Hematopoietic multipotent progenitor cell (in vitro differentiated cells): Measurements from ENCODE around the gene EXT2. TPM values are rescaled to one million over a fixed set of nuclear protein-coding genes. Genes with fewer than 3 reads are reported as not detected.

Experiments
- DNase-seq, 3 donors: peaks; one replicate each; pipeline ENCODE4 v3.0.0-alpha.2; 2011 to 2015; ENCODE audit warnings: low read depth in 2 of 3, low spot score in 2 of 3
- total RNA-seq: library from RNA; depleted of rRNA; stranded (reverse); fragments of >200 nt; gene quantifications from one replicate; pipeline ENCODE4 v1.2.3, GENCODE V29; 2012

Gene EXT2
- total RNA-seq, 1 donor = 65.2 TPM

DNA sequence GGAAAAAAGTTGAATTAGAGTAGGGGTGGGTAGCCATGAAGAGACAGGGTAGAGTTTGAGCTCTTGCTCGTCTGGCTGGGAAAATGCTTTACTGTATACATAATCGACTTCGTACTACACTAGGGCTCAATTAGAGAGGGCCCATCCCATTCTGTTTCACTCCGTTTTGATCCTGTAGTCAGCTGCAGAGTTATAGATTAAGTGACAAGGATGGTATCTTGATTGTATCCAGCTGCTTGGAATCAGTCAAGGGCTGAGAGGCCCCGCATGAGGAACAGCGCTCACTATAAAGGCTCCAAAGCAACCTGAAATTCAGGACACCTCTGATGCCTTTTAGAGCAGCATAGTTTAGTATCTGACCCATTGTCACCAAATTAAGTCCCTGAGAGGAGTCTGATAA is 132.9 kb downstream of the EXT2 start:
- no peak for DNase-seq

DNA sequence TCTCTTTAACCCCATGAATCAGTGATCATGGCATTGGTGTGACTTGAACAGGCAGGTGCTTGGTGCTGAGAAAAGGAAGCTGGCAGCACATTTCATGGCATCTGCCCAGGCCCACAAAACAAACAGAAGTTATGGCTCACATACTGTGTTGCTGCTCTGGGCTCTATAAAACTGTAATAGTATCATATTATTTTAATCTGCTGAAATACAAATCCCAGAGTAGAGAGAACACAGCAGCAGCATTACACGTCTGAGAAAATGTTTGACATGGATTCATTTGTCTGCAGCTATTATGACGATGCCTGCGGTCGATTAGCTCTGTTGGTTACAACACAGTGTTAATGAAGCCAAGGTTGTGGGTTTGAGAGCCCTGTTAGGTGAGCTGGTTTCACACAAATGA is 133.6 kb downstream of the EXT2 start:
- no peak for DNase-seq

DNA sequence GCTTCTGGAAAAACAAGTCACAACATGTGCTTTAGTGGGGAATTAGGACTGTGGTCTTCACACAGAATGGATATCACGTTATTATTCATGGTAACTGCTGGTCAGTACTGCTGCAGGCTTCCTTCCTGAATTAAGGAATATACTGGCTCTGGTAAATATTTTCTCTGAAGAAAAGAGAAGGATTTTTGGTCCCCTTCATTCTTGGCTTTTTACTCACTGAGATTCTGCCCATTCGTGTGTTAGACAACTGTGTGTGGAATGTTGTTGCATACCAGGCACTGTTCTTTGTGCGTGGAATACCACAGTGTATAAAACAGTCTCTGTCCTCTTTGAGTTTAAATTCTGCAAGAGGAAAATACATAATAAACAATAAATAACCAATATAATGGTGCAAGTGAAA is 134.1 kb downstream of the EXT2 start:
- no peak for DNase-seq

DNA sequence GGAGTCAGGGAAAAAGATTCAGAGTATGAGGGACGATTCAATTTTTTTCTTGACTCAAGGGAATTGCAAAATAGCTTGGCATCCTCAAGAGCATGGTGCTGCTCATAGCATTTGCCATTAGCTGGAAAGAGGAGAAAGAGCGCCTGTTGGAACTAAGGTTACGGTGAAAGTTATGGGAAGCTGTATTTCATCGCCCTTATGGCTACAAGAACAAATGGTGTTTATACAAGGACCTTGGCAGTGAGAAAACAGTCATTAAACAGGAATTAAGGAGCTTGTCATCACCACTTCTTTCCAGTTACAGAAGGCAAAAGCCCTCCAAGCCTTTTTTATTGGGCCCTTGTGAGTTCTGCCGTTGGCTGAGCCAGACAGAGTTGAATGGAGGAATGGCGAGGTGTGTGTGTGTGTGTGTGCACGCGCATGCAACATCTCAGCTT is 140.3 kb downstream of the EXT2 start:
- no peak for DNase-seq

DNA sequence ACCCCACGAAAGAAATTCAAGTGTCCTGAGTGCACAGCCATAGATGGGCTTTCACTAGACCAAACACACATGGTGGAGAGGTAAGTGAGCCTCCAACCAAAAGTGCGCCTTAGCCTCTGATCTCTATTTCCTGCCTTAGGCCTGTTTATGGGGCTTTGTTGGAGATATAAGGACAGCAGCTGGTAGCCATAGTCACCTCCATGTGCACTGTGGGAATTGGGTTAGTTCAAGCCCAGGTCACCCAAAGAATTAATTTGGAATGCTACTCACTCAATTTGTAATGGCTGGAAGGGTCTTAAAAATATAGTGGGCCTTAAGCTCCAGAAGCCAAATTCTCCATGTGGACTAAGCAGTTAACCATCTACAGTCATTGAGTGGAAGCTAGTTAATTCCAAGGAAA is 140.8 kb downstream of the EXT2 start:
- DNase-seq = no peak

DNA sequence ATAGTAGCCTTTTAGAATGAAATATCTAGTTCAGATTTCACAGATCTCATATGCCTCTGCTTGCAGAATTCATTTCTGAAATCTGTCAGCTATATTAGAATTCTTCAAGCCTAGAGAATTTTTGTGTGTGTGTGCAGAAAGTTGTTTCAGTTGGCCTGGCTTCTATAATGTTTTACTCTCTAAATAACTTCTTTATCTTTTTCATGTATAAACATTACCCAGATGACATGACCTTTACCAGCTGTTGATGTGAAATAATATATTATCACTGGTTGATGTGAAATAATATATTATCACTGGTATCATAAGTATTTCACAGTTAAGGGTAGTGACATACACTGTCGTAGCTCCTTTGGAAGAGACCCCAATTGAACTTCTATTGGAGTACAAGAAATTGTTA is 141.7 kb downstream of the EXT2 start:
- DNase-seq = no peak

DNA sequence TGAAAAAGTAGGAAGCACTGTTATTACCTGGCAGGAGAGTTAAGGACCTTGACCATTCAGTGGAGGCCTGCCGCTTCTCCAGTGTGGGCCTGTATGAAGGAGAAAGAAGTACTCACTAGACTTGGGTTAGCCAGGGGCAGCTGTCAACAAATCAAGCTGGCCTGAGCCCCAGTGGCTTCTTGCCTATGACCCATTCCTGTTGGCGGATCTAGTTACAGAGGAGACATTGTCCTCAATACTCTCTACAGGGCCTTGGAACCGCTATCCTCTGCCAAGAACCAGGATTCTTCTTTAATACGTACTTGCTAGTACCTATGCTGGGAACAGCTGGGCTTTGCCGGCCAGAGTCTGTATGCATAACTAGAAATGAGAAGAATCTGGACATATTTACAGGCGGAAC is 146.4 kb downstream of the EXT2 start:
- no peak for DNase-seq

DNA sequence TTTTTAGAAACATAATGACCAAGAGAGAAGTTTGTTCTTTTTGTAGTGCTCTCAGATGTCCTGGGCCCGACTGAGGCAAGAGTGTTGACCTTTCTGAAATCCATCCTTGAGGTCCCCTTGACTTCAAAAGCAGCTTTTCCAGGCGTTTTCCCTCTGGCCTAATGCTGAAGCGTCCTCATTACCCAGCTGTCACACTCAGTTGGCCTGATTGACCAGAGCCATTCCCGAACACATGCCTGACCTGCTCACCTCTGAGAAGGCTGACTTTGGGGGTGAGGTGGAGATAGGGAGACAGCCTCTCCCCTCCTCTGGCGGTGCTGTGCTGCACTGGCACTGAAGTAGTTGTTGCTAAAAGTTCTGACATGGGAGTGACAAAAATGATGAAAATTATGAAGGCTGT is 147.6 kb downstream of the EXT2 start:
- no peak for DNase-seq

DNA sequence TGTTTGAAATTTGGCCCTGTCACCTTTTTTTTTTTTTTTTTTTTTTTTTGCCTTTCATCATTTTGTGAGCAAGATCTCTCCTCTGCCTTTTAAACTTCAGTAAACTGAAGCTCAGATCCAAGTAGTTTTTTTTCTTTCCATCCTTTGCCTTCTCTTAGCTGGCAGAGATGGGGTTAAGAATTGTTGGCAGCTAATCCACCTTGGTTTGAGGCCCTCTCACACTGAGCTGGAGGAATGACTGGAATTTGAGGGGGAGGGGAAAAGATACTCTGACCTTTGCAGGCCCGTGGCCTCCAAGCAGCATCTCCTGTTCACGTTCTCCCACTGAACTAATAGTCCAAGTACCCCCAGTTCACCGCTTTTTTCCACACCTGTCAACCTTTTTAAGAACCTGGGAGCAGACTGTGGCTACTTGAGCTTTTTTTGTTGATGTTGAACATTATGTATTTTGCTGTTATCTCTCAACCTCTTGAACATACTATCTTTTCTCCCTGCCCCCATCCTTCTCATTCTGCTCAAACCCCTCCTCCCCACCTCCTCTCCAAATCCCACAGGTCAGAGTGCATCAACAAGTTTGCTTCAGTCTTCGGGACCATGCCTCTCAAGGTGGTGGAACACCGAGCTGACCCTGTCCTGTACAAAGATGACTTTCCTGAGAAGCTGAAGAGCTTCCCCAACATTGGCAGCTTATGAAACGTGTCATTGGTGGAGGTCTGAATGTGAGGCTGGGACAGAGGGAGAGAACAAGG is 148.3 kb downstream of the EXT2 start:
- no peak for DNase-seq

DNA sequence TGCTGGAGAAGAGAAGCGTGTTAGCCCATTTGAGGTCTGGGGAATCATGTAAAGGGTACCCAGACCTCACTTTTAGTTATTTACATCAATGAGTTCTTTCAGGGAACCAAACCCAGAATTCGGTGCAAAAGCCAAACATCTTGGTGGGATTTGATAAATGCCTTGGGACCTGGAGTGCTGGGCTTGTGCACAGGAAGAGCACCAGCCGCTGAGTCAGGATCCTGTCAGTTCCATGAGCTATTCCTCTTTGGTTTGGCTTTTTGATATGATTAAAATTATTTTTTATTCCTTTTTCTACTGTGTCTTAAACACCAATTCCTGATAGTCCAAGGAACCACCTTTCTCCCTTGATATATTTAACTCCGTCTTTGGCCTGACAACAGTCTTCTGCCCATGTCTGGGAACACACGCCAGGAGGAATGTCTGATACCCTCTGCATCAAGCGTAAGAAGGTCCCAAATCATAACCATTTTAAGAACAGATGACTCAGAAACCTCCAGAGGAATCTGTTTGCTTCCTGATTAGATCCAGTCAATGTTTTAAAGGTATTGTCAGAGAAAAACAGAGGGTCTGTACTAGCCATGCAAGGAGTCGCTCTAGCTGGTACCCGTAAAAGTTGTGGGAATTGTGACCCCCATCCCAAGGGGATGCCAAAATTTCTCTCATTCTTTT is 149.3 kb downstream of the EXT2 start:
- no peak for DNase-seq

DNA sequence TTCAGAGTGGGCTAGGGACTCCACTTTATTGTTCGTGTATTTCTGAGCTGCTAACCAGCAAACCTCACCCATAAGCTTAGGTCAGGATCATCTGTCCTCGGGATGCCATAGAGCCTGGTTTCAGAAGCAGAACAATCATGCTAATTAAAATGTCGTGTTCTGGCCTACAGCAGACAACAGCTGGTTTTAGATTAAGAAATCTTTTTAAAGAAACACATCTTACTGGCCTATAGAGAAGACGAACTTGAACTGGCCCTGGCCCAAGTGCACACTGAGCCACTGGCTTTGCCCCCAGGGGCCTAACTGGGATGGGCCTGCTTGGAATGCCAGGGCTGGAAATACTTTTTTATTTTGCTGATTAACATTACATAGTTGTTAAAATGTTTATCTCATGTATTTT is 151.2 kb downstream of the EXT2 start:
- no peak for DNase-seq

DNA sequence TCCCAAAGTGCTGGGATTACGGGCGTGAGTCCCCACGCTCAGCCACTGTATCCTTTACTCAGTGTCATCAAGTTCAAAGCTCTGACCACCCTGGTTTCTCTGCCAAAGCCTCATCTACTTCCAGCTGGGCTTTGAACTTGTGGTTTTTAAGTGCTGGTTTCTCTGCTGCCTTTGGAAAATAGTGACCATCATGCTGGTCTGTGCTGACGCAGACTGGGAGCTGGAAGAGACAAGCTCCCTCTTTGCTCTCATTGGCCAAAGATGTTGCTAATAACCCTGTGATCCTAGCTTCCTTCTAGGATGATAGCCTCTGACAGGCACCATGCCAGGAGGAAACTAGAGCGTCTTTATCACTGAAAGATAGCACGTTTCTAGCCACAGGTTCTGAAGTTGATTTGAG is 152.0 kb downstream of the EXT2 start:
- DNase-seq = no peak

DNA sequence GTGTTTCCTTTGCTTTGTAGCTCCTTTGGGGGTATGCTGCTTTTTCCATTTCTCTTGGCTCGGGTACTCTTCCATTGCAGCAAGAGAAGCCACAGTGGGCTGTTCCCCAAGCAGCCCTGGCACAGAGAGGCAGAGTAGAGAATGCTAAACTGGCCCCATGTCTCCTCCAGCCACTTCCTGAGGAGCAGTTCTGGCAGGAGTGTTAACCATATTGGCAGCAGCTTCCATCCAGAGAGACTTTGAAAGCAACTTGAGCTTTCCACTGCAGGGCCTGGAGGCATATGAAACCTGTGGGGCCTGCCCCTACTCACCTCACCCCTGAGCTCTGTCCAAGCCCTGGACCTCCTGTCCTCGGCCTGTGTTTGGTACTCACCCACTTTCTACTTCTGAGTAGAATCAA is 152.6 kb downstream of the EXT2 start:
- no peak for DNase-seq

DNA sequence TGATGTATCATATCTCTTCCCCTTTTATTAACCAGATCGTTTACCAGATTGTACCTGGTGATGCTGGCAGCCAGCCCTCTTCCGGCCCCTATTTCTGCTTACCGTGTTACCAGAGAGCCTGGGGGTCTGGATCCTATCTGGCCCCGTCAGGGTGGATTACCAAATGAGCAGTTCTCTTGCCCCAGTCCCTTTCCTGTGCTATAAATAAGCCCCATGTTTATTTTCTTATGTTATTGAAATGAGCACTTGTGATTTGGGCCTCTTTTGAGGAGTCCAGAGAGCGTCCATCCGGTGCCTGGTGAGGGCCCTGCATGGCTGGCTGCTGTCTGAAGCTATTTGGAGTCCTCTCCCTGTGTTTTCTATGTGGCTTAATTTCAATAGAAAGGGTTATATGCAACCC is 154.9 kb downstream of the EXT2 start:
- no peak for DNase-seq

DNA sequence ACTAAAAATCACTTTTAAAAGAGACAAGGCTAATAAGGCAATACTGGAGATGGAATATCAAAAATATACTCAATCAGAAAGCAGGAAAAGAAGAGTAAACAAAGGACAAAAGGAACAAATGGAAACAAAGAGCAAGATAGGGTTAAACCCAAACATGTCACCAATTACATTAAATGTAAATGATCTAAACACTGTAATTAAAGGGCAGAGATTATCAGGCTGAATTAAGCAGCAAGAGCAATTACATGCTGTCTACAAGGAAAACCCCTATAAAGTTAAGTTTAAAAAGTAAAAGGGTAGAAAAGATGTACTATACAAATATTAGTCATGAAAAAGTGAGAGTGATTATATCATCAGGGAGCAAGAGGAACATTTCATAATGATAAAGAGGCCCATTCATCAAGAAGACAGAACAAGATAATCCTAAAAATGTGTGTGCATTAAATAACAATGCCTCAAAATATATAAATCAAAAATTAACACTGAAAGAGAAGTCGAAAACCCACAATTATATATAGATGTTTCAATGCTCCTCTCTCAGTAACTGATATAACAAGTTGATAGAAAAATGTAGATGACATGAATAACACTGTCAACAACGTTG is 157.6 kb downstream of the EXT2 start:
- no peak for DNase-seq

DNA sequence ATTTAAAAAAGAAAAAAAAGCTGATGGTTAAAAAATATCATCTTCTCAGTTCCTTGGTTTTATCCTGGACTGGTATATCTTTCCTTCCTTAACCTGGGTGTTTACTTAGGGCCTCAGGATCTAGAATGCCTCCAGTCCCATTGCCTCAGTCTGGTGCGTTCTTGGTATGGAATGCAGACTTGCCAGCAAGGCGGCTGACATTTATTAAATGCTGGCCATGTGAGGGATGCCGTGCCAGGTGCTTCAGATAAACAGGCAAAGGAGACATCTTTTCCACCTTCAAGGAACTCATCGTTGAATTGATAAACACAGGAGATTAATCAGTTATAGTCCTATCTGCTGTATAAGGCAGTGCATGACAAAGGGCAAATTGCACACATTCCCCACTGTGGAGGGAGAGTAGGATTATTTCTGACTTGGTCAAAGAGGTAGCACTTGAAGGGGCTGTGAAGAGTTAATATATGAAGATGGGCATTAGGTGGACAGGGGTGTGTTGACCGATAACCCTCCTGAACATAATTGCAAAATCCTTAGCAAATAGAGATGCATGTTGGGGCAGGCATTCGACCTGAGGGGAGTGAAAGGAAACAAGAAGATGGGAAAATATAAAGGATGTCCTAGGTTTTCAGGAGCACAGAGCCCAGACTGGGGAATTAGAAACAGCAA is 160.1 kb downstream of the EXT2 start:
- no peak for DNase-seq

DNA sequence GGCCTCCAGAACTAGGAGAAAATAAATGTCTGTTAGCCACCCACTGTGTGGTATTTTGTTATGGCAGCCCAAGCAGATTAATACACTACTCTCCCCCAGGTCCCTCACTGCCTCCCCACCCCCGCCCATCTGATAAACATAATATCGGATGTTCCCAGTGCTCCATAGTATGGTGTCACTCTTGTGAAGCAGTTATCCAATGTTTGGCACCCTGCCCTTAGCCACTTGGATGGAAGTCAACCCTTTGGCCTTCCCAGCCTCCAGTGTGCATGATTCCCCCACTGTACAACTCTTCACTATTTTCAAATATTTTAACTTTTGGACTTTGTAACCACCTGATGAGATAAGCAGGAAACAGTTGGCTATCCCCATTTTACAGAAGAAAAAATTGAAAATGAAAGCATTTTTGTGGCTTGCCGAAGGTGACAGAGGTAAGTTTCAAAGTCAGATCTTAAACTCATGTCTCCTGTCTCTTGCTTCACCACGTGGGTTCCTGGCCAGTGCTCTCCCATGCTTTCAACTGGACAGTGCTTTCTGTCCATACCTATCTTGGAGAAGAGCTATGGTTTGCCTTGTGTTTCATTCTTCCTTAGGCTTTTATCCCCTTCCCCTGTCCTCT is 161.3 kb downstream of the EXT2 start:
- DNase-seq = no peak

DNA sequence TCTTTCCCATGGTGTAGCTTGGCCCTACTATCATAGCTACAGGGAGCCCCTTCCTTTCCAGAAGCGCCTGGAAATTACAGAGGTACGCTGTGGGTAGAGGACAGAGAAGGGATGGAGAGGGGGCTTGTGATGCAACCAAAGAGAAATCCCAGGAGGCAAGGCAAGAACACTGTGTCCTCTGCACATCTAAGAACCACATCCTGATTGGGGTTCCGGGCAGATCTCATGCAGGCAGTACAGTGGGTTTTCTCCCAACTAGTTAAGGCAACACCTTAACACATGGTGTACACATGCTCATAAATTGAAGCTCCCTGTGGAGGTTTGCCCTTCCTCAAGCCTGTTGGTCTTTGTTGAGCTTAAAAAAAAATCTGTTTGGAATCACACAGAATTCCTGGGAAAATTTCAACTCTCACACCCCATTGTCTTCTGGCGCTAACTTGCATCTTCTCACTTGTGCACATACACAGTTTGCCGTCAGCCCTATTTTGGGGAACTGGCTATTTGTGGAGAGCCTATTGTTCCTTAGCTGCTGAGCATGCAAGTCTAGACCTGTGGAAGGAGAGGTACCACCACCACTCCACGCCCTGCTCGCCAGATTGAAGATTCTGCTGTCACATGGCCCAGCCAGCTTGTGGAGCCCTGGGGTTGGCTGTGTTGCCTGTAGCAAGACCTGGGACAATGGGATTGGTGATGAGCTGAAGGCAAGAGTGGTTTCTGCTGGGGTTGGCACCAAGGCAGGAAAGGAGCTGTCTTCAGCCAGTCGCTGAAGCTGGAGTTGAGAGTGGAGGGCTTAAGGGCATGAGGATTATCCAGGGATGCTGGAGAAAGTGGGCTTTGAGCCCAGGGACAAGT is 162.1 kb downstream of the EXT2 start:
- no peak for DNase-seq

DNA sequence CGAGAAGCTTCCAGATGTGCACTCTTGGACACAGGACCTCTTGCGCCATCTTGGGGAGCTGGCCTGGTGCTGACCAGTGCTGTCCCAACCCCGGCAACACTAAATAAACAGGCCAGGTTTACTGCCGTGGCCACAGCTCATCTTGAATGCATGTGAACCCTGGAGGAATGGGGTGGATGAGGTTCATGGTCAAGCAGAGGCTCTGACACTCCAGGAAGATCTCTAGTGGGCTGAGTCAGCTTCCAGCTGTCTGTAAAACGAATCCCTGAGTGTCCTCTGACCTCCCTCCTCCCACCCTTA is 162.7 kb downstream of the EXT2 start:
- DNase-seq = no peak

DNA sequence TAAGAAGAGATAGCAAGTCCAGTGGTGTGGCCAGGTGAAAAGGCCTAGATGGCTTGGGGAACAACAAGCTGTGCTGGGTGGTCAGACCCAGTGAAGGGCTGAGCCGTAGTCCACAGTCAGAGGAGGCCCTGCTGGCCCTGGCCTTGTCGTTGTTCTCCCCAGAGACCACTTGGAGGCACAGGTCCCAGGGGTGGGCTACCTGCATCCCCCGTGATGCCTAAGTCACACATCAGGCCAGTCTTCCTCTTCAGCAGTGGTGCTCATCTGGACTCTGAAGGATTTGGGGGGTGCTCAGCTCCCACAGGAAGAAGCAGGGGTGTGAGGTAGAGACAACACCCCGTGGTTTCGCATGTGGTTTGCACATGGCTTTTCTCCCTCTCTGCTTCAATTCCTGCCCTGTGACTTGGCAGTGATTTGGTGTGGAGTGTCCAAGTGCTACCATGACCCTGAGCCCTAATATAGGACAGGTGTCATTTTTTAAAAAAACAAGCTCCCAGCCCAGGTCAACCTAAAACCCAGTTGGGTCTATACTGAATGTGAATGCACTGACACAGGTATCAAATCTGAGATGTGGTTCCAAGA is 163.5 kb downstream of the EXT2 start:
- DNase-seq = no peak
